Panc1 (cell line): ENCODE results near the gene FHAD1.

Experiments
- CTCF ChIP-seq: fragments of 450-650 bp; IDR thresholded peaks from 2 replicates; pipeline ENCODE4 v1.5.1; 2017; ENCODE audit warnings: mild to moderate bottlenecking
- REST ChIP-seq, 2 experiments: IDR thresholded peaks; 2 replicates each; pipeline ENCODE4 v1.6.1; 2011 to 2012; ENCODE audit warnings: low read depth in 2 of 2, control low read depth in 1 of 2, low read length in 1 of 2, mild to moderate bottlenecking in 1 of 2, moderate library complexity in 1 of 2; ENCODE audit not compliant: insufficient read depth in 1 of 2

DNA sequence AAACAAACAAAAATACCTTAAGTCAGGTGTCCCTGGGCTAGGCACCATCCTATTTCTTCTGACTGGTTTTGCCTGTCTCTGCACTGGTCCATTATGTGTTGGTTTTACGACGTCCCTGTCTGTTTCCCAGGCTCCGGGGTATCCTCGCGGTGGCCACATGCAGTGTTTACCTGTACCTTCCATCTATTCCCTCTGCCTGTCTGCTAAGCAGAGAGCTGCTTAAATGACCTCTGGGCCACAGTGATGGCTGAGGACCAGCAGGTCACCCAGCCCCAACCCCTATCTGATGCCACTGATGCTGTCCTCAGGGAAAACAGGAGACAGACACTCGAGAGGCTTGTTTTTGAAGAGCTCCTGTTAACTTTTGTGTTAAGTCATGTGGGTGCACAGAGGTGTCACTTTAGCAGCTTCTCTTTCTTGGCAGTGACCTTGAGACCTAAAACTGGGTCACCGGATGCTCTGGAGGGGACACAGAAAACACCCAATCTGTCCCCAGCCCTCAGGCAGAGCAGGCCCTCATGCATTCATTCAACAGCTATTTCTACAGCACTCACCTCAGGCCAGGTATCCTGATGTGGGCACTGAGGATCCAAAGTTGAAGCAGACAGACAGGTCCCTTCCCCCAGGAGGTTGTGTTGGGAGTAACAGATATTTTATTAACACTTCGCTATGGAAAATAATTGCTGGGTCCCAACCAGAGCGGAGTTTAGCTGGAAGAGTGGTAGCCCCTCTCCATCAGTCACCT lies 158.3 kb downstream of the FHAD1 start:
- TF ChIP-seq CTCF (no peak), REST (IDR thresholded peaks at IDR 0.05; ENCODE audit: insufficient read depth in 1 of 2, low read depth in 2 of 2, low read length in 1 of 2) (no peak)
